HG02759 (cell line): ENCODE data around the gene URAD.

Source experiments
- ATAC-seq: cut with Tn5 transposase; IDR thresholded peaks from one replicate; pipeline ENCODE4 v1.9.1; 2021; ENCODE audit warnings: mild to moderate bottlenecking, moderate library complexity; ENCODE audit not compliant: unreplicated experiment

The URAD gene

GRCh38 chr13:28001049-28001448, 12.6 kb upstream of the URAD start:
- no peak for ATAC-seq

- no peak for ATAC-seq
Measured at GRCh38 chr13:28000567-28000966, 12.1 kb upstream of the URAD start.

- ATAC-seq, result peak; percentile 50
Measured at GRCh38 chr13:27997904-27998522, 9.5 kb upstream of the URAD start.

- ATAC-seq, result no peak
Measured at GRCh38 chr13:27991881-27992280, 3.4 kb upstream of the URAD start.

GRCh38 chr13:27985600-27985999, 2.9 kb downstream of the URAD start:
- no peak for ATAC-seq

- ATAC-seq, result no peak
Measured at GRCh38 chr13:27982361-27982760, 6.1 kb downstream of the URAD start.

GRCh38 chr13:27981006-27981708, 7.3 kb downstream of the URAD start:
- no peak for ATAC-seq

GRCh38 chr13:27980280-27980998, 8.1 kb downstream of the URAD start:
- ATAC-seq, result no peak

- ATAC-seq, result no peak
Measured at GRCh38 chr13:27979765-27980279, 8.7 kb downstream of the URAD start.

- ATAC-seq, result no peak
Measured at GRCh38 chr13:27979001-27979643, 9.4 kb downstream of the URAD start.

- no peak for ATAC-seq
Measured at GRCh38 chr13:27978301-27978968, 10.1 kb downstream of the URAD start.

- no peak for ATAC-seq
Measured at GRCh38 chr13:27977476-27978300, 10.8 kb downstream of the URAD start.

- no peak for ATAC-seq
Measured at GRCh38 chr13:27976362-27977091, 12.0 kb downstream of the URAD start.

GRCh38 chr13:27975564-27976361, 12.7 kb downstream of the URAD start:
- no peak for ATAC-seq

GRCh38 chr13:27973961-27974662, 14.4 kb downstream of the URAD start:
- no peak for ATAC-seq

- no peak for ATAC-seq
Measured at GRCh38 chr13:27973291-27973690, 15.2 kb downstream of the URAD start.

GRCh38 chr13:27972478-27972820, 16.0 kb downstream of the URAD start:
- no peak for ATAC-seq
